ENCODE measurements around the gene TMEM132D. TPM values are rescaled to one million over a fixed set of nuclear protein-coding genes. Genes with fewer than 3 reads are reported as not detected.

The TMEM132D gene
- total RNA-seq, 2 donors from 2014 or later: not detected

DNA sequence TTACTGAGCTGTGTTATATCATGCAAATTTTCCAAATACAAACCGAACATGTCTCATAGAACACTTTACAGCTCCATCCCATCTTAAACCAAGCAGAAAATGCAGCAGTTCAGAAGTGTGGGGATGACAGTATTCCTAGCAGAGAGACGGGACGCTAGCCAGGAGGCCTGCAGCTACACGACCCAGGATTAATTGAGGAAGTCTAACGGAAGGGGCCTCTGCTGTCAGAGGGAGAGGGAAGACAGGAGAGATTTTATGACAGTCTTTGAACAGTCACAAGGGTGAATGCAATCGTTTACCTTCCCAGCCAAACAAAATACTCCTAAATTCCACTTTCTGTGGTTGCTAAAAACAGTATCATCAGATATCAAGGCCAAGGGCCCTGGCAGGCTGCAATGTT lies 261.9 kb downstream of the TMEM132D start:
- peaks cover 0 to 1% of the 10 kb centered on the region in 2 donors for H3K36me3 Mint-ChIP-seq (ENCODE audit: insufficient read depth in 2 of 2)
- no peak overlapping the region for H3K27ac Mint-ChIP-seq
- no peak overlapping the region for H3K4me3 Mint-ChIP-seq
- H3K9me3 Mint-ChIP-seq: peaks cover 3 to 7% of the 10 kb centered on the region in 2 donors
- no peaks in the 10 kb centered on the region for H3K4me1 Mint-ChIP-seq (ENCODE audit: low read depth)
- ATAC-seq (replicated peaks in 1 of 2) (no peak), DNase-seq (no peak)
- no peaks in the 10 kb centered on the region for H3K27me3 Mint-ChIP-seq (ENCODE audit: low read depth)

DNA sequence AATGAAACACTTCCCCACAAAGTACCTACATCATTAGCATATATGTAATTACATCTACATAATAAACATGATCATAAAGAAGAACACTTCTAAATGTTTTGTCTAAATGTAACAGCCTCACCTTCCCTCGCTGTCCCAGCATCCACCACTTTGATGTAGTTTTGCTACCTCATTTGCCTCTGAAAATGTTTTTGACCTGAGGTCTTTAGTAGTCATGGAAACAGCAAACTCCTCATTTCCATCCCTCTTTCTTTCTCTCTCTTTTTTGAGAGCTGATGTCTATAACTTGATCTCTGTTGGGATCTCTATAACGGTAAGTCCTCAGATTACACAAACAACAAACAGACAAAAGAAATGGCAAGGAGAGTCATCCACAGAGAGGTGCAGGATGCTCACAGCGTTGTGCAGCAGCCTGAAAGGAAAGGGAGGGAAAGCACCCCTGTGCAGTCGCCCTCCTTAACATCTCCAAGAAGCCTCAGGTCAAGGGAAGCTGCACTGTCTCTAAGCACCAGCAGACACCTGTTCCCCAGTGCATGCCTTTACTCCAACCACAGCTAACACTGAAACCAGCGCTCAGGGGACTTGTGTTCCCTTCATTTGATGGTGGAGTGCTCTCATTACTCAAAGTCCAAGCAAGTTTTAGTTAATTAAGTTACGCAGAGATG lies 268.7 kb downstream of the TMEM132D start:
- ATAC-seq (replicated peaks in 1 of 2): no peak
- no peak overlapping the region for H3K4me3 Mint-ChIP-seq
- H3K9me3 Mint-ChIP-seq: peaks cover 0 to 9% of the 10 kb centered on the region in 2 donors

DNA sequence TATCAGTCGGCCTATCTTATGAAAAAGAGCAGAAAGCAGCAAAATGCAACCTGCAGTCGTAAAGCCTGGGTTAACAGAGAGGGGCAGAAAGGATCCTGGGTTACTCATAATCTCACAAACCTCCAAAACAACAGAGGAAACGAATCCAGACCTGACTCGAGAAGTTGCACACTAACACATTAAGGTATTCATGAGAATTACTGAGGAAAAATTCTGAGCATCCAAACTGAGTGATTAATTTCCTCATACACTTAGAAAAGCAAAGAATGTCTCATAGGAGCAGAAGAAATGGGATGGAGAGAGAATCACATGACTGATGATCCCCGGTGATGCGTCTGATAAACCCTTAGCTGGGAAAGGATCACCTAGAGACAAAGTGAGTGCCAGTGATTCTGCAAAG lies 272.5 kb downstream of the TMEM132D start:
- ATAC-seq (replicated peaks in 1 of 2) (no peak), DNase-seq (no peak)
- Mint-ChIP-seq H3K9me3 (peaks cover 0 to 10% of the 10 kb centered on the region in 2 donors), H3K27me3 (ENCODE audit: low read depth) (no peaks in the 10 kb centered on the region), H3K4me1 (ENCODE audit: low read depth) (no peaks in the 10 kb centered on the region), H3K27ac (no peak overlapping the region), H3K4me3 (no peak overlapping the region), H3K36me3 (ENCODE audit: insufficient read depth in 2 of 2) (no peaks in the 10 kb centered on the region)

More for the DNA sequence above, 268.7 kb downstream of the TMEM132D start:
- Mint-ChIP-seq H3K36me3 (ENCODE audit: insufficient read depth in 2 of 2) (no peaks in the 10 kb centered on the region), H3K27me3 (ENCODE audit: low read depth) (no peaks in the 10 kb centered on the region), H3K4me1 (ENCODE audit: low read depth) (no peaks in the 10 kb centered on the region), H3K27ac (no peak overlapping the region)
- no peak for DNase-seq

DNA sequence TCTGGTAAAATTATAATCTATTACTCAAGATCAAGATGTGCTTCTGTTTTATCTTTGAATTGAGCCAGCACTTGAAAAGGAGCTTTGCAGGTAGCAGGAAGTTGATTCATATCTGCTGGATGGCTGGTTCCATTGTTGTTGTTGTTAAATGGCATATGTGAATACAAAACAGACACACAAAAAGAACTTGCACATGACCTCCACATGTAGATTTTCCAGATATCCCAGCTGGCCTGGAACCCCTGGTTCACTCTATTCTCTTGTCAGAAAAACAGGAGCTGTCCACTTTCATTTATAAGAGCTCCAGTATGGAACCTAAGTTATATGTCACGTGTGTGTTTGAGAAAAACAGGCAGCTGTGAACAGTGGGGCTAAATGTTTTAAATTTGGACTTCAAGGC lies 273.9 kb downstream of the TMEM132D start:
- H3K27me3 Mint-ChIP-seq (ENCODE audit: low read depth): no peaks in the 10 kb centered on the region
- peaks cover 0 to 2% of the 10 kb centered on the region in 2 donors for H3K36me3 Mint-ChIP-seq (ENCODE audit: insufficient read depth in 2 of 2)
- ATAC-seq (replicated peaks in 1 of 2) (no peak), DNase-seq (no peak)
- no peak overlapping the region for H3K27ac Mint-ChIP-seq
- peaks cover 0 to 10% of the 10 kb centered on the region in 2 donors for H3K9me3 Mint-ChIP-seq
- H3K4me3 Mint-ChIP-seq: no peak overlapping the region
- H3K4me1 Mint-ChIP-seq (ENCODE audit: low read depth): no peaks in the 10 kb centered on the region

DNA sequence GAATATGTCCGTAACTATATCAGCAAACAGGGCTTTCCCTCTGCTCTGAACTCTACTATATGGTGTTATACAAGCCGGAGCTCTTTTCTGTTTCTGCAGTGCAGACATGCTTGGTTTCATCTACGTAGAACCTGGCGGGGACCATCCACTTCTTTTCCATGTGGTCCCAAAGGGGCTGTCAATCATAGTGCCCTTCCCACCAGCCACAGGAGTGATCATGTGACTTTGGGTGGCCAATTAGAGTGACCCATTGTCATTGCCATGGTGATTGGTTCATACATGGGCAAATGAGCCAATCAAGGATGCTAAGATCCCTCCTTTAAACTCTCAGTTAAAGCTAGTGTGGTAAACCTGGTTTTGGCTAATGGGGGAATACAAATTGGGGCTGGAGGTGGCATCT lies 281.3 kb downstream of the TMEM132D start:
- Mint-ChIP-seq H3K36me3 (ENCODE audit: insufficient read depth in 2 of 2) (peaks cover 1 to 2% of the 10 kb centered on the region in 2 donors), H3K27ac (no peak overlapping the region), H3K9me3 (peaks cover 7 to 8% of the 10 kb centered on the region in 2 donors), H3K27me3 (ENCODE audit: low read depth) (no peaks in the 10 kb centered on the region), H3K4me3 (no peak overlapping the region), H3K4me1 (ENCODE audit: low read depth) (no peaks in the 10 kb centered on the region)
- DNase-seq (no peak), ATAC-seq (replicated peaks in 1 of 2) (no peak)

DNA sequence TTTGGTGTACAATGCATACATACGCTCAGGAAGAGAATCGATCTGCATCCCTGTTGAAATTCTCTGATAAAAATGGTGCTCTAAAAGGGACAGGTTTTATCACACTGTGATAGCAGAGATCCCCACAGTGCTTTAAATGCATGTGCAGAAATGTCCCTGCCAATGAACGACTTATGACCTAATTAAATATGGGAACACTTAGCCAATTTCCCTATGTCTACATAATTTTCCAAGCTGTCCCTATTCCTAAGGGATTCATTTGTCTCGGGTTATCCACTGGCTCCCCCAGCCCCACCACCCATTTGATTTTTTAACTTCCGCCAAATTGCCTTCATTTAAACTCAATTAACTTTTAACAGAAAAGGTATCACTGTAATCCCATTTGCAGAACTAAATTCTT lies 284.6 kb downstream of the TMEM132D start:
- Mint-ChIP-seq H3K27me3 (ENCODE audit: low read depth) (no peaks in the 10 kb centered on the region), H3K4me3 (no peak overlapping the region), H3K9me3 (peaks cover 8 to 10% of the 10 kb centered on the region in 2 donors), H3K27ac (no peak overlapping the region), H3K4me1 (ENCODE audit: low read depth) (no peaks in the 10 kb centered on the region), H3K36me3 (ENCODE audit: insufficient read depth in 2 of 2) (peaks cover 0 to 3% of the 10 kb centered on the region in 2 donors)
- no peak for DNase-seq
- no peak for ATAC-seq (replicated peaks in 1 of 2)

DNA sequence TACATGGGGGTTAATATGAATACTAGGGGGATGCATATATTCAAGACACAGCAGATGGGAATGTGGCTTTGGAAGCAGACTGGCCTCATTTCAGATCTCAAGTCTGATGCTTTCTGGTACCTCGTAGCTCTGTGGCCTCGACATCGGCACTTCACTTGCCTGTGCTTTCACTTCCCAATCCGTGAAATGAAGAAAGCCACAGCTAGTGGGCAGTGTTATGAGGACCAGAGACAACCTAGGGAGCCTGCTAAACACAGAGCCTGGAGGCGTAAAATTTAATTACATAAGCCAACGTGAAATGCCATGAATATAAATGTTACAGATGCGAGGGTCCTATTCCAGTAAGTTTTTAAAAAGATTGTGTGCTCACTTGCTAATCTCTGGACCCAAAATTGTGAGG lies 286.0 kb downstream of the TMEM132D start:
- H3K27ac Mint-ChIP-seq: no peak overlapping the region
- H3K36me3 Mint-ChIP-seq (ENCODE audit: insufficient read depth in 2 of 2): peaks cover 0 to 3% of the 10 kb centered on the region in 2 donors
- DNase-seq (no peak), ATAC-seq (replicated peaks in 1 of 2) (no peak)
- H3K9me3 Mint-ChIP-seq: peaks cover 9 to 12% of the 10 kb centered on the region in 2 donors
- no peaks in the 10 kb centered on the region for H3K27me3 Mint-ChIP-seq (ENCODE audit: low read depth)
- H3K4me1 Mint-ChIP-seq (ENCODE audit: low read depth): no peaks in the 10 kb centered on the region
- no peak overlapping the region for H3K4me3 Mint-ChIP-seq

DNA sequence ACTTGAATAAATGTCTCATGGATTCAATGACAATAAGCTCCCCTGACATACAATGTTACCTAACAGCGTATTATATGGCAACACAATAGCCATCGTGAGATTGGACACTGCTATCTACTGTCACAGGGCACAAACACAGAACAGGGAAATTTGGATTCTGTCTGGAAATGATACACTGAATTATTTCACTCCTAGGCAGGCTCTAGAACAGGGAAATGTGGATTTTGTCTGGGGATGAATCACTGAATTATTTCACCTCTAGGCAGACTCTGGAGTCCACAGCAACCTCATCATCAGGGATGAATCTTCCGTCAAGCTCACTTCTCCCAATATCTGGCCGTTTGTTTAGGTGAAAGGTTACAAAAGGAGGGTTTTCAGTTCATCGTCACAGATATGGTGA lies 288.8 kb downstream of the TMEM132D start:
- Mint-ChIP-seq H3K27ac (no peak overlapping the region), H3K4me3 (no peak overlapping the region), H3K36me3 (ENCODE audit: insufficient read depth in 2 of 2) (peaks cover 0 to 1% of the 10 kb centered on the region in 2 donors), H3K9me3 (peaks cover 2 to 6% of the 10 kb centered on the region in 2 donors), H3K27me3 (ENCODE audit: low read depth) (no peaks in the 10 kb centered on the region), H3K4me1 (ENCODE audit: low read depth) (no peaks in the 10 kb centered on the region)
- DNase-seq (no peak), ATAC-seq (replicated peaks in 1 of 2) (no peak)

DNA sequence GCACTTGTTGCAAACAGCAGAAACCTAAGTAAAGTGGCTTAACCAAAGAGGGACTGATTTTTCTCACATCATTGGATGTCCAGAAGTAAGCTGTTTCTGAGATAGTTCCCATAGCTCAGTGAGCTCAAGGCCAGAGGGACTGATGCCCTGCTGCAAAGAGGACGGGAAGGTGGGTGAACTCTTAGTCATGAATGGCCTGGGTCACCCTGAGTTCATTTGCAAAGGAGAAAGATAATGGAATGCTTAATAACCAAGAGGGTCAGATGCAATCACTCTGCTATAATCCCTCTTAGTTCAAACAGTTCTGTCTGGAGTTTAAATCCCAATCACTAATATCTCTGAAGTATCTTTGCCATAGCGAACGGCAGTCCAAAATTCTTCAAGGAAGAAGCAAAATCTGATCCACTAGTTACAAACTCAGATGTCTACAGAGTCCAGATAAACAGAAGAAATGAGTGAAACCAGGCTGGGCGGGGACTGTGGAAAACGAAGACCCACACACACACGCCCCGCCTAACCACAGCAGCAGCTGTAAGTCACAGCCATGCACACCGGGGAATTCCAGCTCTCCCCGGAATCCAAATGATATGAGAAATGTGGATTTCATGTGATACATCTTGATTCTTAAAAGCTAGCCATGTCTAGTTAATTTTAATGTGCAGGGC lies 289.5 kb downstream of the TMEM132D start:
- no peak for DNase-seq
- Mint-ChIP-seq H3K4me3 (no peak overlapping the region), H3K36me3 (ENCODE audit: insufficient read depth in 2 of 2) (peaks cover 0 to 1% of the 10 kb centered on the region in 2 donors), H3K27ac (no peak overlapping the region), H3K4me1 (ENCODE audit: low read depth) (no peaks in the 10 kb centered on the region), H3K9me3 (peaks cover 2 to 6% of the 10 kb centered on the region in 2 donors), H3K27me3 (ENCODE audit: low read depth) (no peaks in the 10 kb centered on the region)
- no peak for ATAC-seq (replicated peaks in 1 of 2)

DNA sequence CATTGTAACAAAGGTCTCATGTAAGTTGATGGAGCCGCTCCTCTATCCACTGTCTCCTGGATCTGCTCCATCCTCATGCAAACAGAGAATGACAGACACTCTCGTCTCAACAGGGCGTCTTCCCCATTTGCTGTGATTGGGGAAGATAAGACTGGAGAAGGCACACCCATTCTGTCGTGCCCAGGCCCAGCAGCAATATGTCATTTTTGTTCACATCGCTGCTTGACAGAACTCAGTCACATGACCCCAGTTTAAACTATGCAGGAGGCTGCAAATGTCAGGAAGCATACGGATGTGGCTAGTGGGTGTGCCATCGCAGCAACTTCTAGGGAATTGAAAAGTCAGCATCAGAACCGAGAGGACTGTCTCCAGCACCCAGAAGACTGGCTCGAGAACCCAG lies 290.5 kb downstream of the TMEM132D start:
- ATAC-seq (replicated peaks in 1 of 2) (no peak), DNase-seq (no peak)
- Mint-ChIP-seq H3K27me3 (ENCODE audit: low read depth) (no peaks in the 10 kb centered on the region), H3K9me3 (peaks cover 2 to 6% of the 10 kb centered on the region in 2 donors), H3K4me3 (no peak overlapping the region), H3K36me3 (ENCODE audit: insufficient read depth in 2 of 2) (peaks cover 0 to 1% of the 10 kb centered on the region in 2 donors), H3K27ac (no peak overlapping the region), H3K4me1 (ENCODE audit: low read depth) (no peaks in the 10 kb centered on the region)

DNA sequence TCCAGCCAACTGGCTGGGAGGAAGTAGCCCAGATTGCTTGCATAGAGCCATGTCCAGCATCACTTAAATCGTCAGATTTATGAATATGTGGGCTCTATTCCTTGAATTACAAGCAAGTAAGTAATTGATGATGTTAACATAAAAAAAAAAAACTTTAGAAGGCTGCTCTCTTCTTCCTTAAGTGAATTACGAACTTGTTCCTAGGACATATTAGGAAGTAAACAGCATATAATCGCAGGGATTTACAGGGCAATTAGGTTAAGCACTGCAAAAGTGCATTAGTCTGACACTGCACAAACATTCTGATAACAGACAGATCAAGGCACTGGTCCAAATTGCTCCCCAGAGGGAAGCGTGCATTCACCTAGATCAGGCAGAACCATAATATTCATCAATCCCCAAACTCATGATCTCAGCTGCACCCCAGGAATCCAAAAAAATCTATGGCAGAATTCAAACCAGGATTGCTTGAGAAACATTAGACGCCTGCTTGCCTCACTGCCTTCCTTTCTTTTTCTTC lies 293.2 kb downstream of the TMEM132D start:
- peaks cover 1 to 4% of the 10 kb centered on the region in 2 donors for H3K9me3 Mint-ChIP-seq
- no peaks in the 10 kb centered on the region for H3K27me3 Mint-ChIP-seq (ENCODE audit: low read depth)
- H3K4me1 Mint-ChIP-seq (ENCODE audit: low read depth): no peaks in the 10 kb centered on the region
- no peak for ATAC-seq (replicated peaks in 1 of 2)
- no peak overlapping the region for H3K4me3 Mint-ChIP-seq
- H3K36me3 Mint-ChIP-seq (ENCODE audit: insufficient read depth in 2 of 2): no peaks in the 10 kb centered on the region
- DNase-seq: no peak
- H3K27ac Mint-ChIP-seq: no peak overlapping the region

DNA sequence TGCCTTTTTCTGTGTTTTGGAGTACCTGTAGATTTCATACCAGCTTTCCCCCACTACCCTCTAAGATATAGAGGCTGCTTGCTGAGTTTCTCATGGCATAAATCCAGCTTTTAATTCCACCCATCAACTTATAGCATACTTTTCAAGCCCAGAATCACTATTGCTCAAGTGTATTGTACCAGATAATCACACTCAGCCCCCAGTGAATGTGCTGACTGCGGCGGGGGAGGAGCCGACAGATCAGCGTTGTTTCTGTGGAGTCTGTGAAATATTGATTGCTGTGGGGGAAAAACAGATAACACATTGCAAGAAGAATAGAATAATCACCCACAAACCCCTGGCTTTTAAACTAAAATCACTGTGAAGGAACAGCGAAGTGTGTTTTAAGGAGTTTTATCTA lies 296.1 kb downstream of the TMEM132D start:
- DNase-seq: no peak
- H3K9me3 Mint-ChIP-seq: peaks cover 0 to under 1% of the 10 kb centered on the region in 2 donors
- no peaks in the 10 kb centered on the region for H3K4me1 Mint-ChIP-seq (ENCODE audit: low read depth)
- no peak overlapping the region for H3K4me3 Mint-ChIP-seq
- ATAC-seq (replicated peaks in 1 of 2): no peak
- H3K27ac Mint-ChIP-seq: no peak overlapping the region
- no peaks in the 10 kb centered on the region for H3K27me3 Mint-ChIP-seq (ENCODE audit: low read depth)
- no peaks in the 10 kb centered on the region for H3K36me3 Mint-ChIP-seq (ENCODE audit: insufficient read depth in 2 of 2)

DNA sequence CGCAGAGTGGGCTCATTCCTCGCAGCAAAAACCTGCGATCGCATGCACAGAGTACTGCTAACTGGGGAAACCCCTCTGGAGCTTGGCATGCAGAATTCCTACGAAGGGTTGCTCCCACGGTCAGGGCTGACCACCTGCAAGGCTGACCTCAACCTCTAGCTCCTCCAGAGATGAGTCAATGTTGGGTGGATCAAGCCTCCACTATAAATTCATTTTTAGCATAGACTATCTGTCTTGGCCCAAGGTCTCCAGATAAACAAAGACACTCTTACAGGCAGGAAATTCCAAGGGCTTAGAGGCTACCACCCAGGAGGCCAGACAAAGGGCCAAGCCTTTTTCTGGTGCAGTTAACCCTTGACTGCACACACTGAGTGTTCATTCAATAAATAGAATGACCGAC lies 296.5 kb downstream of the TMEM132D start:
- H3K4me1 Mint-ChIP-seq (ENCODE audit: low read depth): no peaks in the 10 kb centered on the region
- no peaks in the 10 kb centered on the region for H3K27me3 Mint-ChIP-seq (ENCODE audit: low read depth)
- H3K9me3 Mint-ChIP-seq: no peaks in the 10 kb centered on the region
- ATAC-seq (replicated peaks in 1 of 2) (no peak), DNase-seq (no peak)
- no peaks in the 10 kb centered on the region for H3K36me3 Mint-ChIP-seq (ENCODE audit: insufficient read depth in 2 of 2)
- H3K4me3 Mint-ChIP-seq: no peak overlapping the region
- H3K27ac Mint-ChIP-seq: no peak overlapping the region

Measured in activated T-cell treated with anti-CD3 and anti-CD28 coated beads, Interleukin-2, amount 50 U/mL, for 72 hours (primary cell).